ENCODE data around the gene ALS2.

ALS2 gene

DNA sequence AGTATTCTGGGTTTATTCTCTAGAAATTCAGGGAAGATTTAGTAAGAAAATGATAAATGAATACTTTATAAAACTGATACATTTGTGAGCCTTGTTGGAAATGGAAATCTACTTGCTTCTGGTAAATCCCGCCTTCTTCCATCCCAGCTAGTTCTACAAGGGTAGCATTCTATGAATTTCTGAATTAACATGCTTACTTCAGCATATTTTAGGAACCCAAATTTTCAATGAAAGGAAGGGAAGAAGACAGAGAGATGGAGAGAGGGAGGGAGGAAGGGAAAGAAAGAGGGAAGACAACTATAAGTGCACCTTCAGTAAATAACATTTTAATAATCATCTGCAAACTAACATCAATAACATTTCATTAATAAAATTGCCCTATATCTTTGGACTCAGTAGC, 110.9 kb downstream of the ALS2 start:
- no peak for DNase-seq

DNA sequence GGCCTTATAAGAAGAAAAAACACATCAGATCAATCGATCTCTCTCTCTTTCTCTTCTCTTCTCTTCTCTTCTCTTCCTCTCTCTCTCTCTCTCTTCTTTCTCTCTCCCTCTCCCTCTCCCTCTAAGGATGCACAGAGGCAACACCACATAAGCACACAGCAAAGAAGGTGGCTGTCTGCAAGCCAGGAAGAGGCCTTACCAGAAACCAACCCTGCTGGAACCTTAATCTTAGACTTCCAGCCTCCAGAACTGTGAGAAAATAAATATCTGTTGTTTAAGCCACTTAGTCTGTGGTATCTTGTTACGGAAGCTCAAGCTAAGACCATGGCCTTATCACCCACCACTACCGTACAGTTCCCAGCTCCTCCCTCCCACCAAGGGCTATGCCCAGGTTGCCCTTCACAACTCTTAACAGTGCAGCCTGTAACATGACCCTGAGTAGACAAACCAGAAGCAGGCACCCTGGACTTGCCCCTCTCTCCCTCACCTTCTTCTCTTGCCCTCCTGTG, 112.3 kb downstream of the ALS2 start:
- no peak for DNase-seq

DNA sequence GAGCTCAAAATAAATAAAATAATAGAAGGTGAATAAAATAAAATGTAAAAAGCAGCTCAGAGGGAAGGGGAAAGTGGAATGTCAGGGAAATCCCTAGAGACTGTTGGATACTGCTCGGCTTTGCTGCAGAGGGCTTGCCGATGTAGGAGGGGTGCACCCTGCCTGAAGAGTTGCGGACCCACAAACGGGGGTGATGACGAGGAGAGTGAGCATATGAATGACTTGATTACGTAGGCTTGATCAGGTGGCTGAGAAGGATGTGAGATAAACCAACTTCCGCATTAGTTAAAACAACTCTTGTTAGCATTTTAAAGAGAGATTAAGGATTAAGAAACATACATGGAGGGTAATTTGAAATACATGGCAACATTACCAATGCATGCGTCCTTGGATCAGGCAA, 116.4 kb downstream of the ALS2 start:
- DNase-seq: no peak

DNA sequence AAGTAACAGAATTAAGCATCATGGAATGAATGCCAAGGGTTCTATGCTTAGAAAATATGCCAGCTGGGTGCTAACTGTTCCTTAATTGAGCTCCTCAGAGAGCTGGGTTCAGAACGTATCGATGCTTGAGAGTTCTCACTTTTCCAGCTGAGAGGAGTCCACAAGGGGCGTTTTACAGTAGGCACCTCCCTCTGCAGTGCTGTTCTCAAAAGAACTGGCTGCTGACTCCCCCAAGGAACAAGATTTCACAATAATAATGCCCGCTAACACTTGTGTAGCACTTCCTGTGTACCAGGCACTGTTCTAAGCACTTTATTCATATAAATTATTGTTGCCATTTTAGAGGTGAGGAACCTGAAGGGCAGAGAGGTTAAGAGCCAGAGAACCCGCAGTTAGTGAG, 119.4 kb downstream of the ALS2 start:
- DNase-seq: no peak

DNA sequence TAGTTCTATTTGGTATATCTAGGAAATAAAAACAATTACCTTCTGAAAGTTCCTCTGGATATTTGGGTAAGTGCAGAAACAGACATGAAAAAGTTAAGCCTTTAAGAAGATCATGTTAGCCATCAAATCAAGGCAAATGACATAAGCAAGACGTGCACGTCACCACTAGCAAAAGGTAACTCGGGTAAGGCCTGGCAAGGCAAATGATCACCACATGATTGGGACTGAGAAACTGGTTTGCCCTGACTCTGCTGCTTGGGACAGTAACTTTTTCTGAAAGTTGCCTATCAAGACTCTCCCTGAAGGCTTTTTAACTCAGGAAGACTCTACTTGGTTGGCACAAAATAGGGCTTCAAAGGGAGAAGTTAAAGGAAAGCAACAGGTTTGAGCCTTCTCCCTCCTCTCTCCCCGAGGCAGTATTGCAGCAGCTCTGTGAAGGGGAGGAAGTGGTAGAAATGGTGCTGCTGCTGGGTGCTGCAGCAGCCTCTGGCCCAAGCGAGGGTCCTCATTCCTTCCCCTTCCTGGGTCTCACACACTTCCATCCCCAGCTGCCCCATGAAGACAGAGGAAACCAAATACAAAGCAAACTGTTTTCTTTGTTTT, 120.3 kb downstream of the ALS2 start:
- DNase-seq: no peak

DNA sequence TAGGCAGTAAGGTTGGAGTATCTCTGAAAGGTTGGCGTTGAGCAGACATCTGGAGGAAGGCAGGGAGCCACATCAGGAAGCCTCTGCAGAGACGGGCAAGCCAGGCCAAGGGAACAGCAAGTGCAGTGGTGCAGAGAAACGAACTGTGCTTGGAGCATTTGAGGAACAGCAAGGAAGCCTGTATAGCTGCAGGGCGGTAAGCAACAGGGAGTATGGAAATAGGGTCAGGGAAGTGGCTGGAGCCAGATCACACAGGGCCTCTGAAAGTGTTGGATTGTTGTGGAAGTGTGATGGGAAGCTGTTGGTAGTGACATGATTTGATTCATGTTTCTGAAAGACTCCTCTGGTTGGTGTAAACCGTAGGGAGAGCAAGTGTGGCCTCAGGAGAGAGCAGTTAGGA, 124.0 kb downstream of the ALS2 start:
- DNase-seq: no peak

DNA sequence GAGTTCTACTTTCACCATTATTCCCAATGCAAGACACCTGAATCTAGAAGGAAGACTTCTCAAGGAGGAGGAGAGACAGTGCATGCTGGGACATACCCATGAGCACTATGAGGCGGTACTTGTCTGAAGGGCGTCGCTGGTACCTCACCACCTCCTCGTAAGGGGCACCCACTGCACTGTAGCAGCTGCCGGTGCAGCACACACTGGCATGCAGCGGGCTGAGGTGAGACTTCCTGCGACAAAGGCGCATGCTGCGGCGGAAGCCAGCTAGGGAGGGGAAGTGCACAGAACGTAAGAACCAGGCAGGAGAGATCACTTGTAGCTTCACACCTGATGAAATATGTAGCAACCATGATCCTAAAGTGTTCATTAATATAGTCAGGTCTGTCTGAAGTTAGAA, 124.6 kb downstream of the ALS2 start:
- no peak for DNase-seq

DNA sequence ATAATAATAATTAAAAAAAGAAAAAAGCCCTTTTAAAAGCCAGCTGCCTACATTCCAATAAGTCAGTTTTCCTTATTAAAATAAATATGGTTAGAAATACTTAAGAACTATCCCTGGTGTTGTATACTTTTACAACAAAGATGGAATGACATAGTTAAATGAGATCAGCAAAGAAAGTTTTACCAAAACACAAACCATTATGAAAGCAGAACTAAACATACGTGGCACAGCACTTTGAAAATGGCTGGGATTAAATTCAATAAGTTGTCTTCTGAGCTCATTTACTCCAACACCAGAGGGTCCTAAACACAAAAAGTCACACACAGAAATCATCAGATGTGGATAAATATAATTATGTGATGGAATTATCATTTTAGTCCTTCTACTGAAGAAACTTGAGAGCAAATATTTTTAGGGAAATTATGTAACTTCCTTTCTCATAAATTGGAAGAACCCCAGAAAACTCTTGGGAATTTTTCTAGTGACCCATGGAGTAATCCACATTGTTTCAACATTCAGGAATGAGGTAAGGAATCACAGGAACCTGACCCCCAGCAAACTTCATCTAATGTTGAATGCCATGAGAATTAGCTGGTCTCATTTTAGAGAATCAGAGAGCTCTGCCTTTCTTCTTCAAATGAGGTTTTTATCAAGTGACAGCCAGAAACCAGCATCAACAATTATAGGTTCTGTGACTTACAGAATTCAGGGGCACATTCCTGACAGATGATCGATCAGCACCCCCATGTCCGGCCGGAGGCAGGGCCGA, 125.9 kb downstream of the ALS2 start:
- no peak for DNase-seq

DNA sequence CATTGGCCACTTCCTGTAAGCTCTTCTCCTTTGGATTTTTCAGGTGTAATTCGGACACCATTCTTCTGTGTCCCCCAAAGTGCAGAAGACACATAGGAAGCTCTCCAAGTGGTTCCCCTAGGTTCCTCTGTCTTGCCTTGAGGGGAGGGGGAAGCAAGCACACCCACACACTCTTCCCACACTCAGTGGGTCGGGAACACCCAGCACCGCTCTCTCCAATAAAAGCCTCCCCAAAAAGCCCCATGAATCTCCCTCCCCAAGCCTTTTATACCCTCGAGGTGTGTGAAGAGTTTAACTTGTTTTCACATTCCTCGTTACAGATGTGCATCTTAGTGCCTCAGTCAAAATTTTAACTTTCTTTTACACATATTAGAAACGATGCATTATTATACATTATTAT, 127.5 kb downstream of the ALS2 start:
- no peak for DNase-seq
